ENCODE data around the gene SEZ6L.

SEZ6L gene

GRCh38 chr22:26169315-26170111, at the start of gene SEZ6L:
TSS of gene SEZ6L (plus strand) at chr22:26169462. CDS start at chr22:26169670, 208 bp downstream.
- no peak for DNase-seq (ENCODE audit: low read depth)

- DNase-seq (ENCODE audit: low read depth) = no peak
Measured at GRCh38 chr22:26122920-26123468, 46.3 kb upstream of the SEZ6L start.

GRCh38 chr22:26124991-26125725, 44.1 kb upstream of the SEZ6L start:
- no peak for DNase-seq (ENCODE audit: low read depth)

- DNase-seq (ENCODE audit: low read depth) = no peak
Measured at GRCh38 chr22:26127126-26127525, 42.1 kb upstream of the SEZ6L start.

GRCh38 chr22:26127556-26127955, 41.7 kb upstream of the SEZ6L start:
- no peak for DNase-seq (ENCODE audit: low read depth)

GRCh38 chr22:26131589-26132154, 37.6 kb upstream of the SEZ6L start:
- DNase-seq (ENCODE audit: low read depth) = no peak

GRCh38 chr22:26134654-26135330, 34.5 kb upstream of the SEZ6L start:
- DNase-seq (ENCODE audit: low read depth) = no peak

GRCh38 chr22:26135806-26136205, 33.5 kb upstream of the SEZ6L start:
- no peak for DNase-seq (ENCODE audit: low read depth)

- DNase-seq (ENCODE audit: low read depth) = no peak
Measured at GRCh38 chr22:26139310-26139709, 30.0 kb upstream of the SEZ6L start.

GRCh38 chr22:26141831-26142230, 27.4 kb upstream of the SEZ6L start:
- no peak for DNase-seq (ENCODE audit: low read depth)

- DNase-seq (ENCODE audit: low read depth) = no peak
Measured at GRCh38 chr22:26143806-26144325, 25.4 kb upstream of the SEZ6L start.

GRCh38 chr22:26159886-26160285, 9.4 kb upstream of the SEZ6L start:
- DNase-seq (ENCODE audit: low read depth) = no peak

- no peak for DNase-seq (ENCODE audit: low read depth)
Measured at GRCh38 chr22:26161746-26162145, 7.5 kb upstream of the SEZ6L start.

- no peak for DNase-seq (ENCODE audit: low read depth)
Measured at GRCh38 chr22:26162926-26163325, 6.3 kb upstream of the SEZ6L start.

- DNase-seq (ENCODE audit: low read depth) = no peak
Measured at GRCh38 chr22:26164174-26164573, 5.1 kb upstream of the SEZ6L start.

- DNase-seq (ENCODE audit: low read depth) = no peak
Measured at GRCh38 chr22:26168330-26168851, 871 bp upstream of the SEZ6L start.

GRCh38 chr22:26168939-26169314, 335 bp upstream of the SEZ6L start:
- DNase-seq (ENCODE audit: low read depth) = no peak

GRCh38 chr22:26170112-26170492, 840 bp downstream of the SEZ6L start:
- DNase-seq (ENCODE audit: low read depth) = no peak

GRCh38 chr22:26170795-26171580, 1.7 kb downstream of the SEZ6L start:
- no peak for DNase-seq (ENCODE audit: low read depth)

- no peak for DNase-seq (ENCODE audit: low read depth)
Measured at GRCh38 chr22:26172389-26172990, 3.2 kb downstream of the SEZ6L start.

- DNase-seq (ENCODE audit: low read depth) = no peak
Measured at GRCh38 chr22:26174280-26174679, 5.0 kb downstream of the SEZ6L start.
